GM18526 (cell line): ENCODE measurements around the gene BCAS3.

Source experiments
- POLR2A ChIP-seq: IDR thresholded peaks from 3 replicates; pipeline ENCODE4 v1.6.1; 2011; ENCODE audit not compliant: insufficient read length; ENCODE audit errors: extremely low read depth

BCAS3 gene

DNA sequence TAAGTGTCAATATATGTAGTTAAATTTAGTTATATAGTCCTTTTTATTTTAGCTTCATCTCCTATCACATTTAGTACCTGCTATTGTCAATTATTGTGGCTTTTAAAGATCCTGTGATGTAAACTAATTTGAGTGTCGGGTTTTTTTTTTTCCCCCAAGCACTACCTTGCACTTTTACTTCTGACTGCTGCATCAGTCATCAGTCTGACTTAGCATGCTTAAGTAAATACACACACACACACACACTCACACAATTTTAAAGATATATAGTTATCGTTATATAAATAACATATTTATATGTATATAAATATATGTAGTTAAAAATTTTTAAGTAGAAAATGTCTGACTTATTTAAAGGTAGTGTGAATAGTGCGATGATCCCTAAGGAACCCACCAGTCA is 127.2 kb downstream of the BCAS3 start:
- no peak for TF ChIP-seq POLR2A

DNA sequence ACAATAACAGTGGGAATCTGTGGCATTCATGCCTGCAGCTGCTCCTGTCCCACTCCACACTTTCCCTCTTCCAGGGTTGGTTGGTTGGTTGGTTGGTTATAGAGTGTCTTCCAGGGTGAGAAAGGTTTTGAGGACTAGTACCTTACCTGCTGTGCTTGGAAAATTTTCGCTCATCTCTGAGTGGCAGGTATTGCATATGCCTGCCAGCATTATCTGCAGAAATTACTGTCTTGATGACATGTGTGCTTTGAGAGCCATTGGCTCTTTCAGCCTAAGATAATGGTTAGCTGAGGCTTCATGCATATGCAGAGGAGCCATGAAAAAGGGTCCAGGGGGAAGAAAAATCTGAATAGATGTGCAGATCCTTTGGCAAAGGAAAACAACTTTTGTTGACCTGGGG is 131.8 kb downstream of the BCAS3 start:
- no peak for TF ChIP-seq POLR2A

DNA sequence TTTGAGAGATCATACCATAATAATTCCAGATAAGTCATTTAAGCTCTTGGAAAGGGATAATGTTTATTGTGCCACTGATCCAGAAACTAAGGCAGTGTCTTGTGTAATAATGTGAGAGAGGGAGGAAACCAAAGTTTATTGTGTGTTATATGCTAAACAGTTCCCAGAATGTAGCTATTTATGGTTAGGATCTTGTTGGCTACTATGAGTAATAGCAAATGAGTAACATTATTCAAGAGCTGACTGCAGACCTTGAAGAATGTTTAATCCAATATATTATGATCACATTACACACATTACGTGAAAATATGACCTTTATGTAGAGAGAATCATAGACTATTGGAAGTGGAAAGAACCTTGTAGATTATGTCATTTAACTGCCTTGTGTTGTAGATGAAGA is 139.5 kb downstream of the BCAS3 start:
- TF ChIP-seq POLR2A = no peak

DNA sequence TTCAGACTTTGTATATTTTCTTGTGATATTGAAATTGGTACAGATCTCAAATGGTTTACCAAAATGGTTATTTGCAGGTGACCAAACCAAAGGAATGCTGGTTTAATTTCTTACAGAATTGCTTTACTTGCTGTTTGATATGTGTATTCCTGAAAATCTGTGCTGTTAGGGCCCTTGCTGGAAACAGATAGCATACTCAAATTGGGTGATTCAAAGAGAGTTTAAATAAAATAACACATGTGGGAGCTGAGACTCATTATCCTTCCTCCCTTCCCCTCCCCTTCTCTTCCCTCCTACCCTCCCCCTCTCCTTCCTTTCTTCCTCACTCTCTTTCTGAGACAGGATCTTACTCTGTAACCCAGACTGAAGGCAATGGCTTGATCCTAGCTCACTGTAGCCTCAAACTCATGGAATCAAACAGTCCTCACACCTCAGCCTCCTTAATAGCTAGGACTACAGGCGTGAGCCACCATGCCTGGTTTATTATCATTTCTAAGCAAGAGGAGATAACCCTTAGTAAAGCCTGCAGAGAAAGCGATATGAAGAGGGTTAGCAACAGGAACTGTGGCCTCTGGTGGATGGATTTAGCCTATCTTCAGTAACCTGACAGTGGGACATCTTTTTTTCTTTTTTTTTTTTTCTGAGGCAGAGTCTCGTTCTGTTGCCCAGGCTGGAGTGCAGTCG is 141.9 kb downstream of the BCAS3 start:
- no peak for TF ChIP-seq POLR2A

DNA sequence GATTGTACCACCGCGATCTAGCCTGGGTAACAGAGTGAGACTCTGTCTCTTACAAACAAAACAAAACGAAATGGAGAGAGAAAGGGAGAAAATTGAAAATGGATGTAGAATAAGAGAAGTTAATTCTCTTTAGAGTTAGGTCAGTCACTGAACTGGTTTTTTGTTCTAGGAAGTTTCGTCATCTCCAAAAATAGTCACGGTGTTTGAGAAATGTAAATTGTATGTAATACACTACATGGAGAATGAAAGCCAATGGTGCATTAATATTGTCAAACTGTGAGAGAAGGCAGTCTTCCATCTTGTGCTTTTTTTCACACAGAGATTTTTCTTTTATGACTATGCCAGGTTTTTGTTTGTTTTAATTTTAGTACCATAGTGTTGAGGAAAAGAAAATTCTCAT is 145.9 kb downstream of the BCAS3 start:
- TF ChIP-seq POLR2A = no peak

DNA sequence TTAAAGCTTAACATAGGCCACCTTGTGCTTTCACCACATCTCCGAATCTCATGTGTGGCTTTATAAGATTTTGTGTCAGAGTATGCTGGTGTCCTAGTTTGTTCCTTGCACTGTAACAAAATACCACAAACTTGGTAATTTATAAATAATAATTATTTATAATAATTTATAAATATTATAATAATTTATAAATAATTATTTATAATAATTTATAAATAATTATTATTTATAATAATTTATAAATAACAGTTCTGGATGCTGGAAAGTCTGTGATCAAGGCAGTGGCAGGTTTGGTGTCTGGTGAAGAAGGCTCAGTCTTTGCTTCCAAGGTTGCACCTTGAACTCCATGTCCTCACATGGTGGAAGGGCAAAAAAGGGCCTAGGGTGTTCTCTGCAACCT is 147.7 kb downstream of the BCAS3 start:
- no peak for TF ChIP-seq POLR2A

DNA sequence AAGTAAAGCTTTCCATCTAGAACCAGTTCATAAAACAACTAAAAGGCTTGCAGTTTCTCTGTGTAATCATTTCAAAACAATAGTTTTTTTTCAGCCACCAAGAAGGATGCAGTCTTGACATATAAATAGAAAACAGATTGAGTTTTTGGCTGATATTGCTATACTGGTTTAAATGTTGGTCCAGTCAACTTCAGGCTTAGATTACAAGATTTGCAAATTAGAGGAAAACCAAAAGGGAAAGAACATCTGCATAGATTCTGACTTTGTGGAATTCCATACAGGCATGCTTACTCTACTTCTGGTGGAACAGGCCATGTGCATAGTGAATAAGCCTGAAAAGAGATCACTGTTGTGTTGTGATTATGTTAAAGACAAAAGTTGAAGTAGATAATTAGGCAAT is 150.3 kb downstream of the BCAS3 start:
- no peak for TF ChIP-seq POLR2A

DNA sequence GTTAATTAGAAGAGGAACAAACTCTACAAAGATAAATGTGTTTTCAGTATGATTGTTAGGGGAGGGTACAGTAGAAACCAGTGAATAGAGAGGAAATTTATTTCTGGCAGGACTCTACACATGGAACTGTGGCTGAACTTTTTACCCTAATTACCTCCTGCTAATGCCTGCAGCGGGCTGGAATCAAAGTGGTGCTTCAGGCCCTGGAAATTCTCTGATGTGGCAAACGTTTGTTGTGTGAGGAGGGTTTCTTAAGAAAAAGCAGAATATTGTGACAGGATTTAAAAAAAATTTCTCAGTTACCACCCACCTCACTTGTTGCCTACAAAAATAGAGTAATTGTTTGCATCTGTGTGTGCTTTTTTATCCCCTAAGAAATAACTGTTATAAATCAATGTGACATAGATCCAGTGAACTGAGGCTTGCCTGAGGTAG is 154.5 kb downstream of the BCAS3 start:
- no peak for TF ChIP-seq POLR2A

DNA sequence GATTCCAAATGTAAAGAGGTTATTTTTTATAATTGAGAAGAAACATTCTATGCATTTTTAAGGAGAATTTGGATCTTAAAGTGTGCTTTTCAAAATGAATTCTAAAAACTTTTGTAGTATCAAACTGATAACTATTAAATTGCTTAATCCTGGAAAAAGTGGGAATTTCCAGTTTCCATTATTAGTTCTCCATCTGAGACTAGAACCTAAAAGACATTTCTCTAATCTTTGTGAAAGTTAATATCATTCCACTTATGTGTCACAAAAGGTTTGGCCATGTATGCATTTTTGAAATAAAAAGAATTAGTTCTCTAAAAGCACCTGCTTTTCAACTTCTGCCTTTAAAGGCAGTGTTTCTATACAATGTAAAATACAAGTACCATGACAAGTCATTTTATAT is 155.0 kb downstream of the BCAS3 start:
- TF ChIP-seq POLR2A = no peak

DNA sequence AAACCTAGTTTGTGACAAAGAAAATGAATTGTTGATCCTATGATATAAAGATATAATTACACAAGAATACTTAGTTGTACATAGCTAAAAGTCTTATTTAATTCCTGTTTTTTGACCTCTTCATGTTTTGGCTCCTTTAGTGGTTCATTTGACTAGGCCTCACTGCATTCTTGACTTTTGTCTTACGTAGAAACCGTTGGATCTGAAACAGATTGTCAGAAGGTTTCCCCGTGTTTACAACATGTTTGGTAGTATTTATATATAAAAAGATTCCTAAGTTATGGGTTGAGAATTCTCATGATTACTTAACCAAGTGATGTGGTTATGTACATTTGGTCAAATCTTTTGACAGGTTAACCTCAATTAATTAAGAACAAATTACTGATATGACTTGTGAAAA is 162.8 kb downstream of the BCAS3 start:
- TF ChIP-seq POLR2A = no peak

DNA sequence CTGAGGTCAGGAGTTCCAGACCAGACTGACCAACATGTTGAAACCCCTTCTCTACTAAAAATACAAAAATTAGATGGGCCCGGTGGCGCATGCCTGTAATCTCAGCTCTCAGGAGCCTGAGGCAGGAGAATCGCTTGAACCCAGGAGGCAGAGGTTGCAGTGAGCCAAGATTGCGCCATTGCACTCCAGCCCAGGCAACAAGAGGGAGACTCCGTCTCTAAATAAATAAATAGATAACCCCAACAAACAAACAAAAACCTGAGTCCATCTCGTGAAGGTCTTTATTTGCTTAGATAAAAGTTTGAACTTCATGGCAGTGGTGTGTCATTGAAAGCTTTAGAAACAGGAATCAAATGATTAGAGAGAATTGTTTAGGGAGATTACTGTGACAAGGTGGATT is 167.4 kb downstream of the BCAS3 start:
- TF ChIP-seq POLR2A = no peak

DNA sequence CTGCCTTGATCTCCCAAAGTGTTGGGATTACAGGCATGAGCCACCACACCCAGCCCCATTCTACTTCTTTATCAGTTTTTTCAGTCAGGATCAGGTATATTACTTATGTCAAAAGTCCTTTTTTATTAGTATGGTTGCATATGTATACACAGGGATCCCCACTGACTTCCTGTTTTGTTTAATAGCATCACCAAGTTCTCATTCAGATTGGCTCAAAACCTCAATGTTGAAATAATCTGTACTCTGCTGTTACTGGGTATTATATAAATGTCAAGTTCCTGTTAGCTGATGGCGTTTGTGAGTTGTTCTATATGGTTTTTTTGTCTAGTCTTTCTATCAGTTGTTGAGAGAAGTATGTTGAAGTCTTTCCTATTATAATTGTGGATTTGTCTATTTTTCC is 168.5 kb downstream of the BCAS3 start:
- no peak for TF ChIP-seq POLR2A

DNA sequence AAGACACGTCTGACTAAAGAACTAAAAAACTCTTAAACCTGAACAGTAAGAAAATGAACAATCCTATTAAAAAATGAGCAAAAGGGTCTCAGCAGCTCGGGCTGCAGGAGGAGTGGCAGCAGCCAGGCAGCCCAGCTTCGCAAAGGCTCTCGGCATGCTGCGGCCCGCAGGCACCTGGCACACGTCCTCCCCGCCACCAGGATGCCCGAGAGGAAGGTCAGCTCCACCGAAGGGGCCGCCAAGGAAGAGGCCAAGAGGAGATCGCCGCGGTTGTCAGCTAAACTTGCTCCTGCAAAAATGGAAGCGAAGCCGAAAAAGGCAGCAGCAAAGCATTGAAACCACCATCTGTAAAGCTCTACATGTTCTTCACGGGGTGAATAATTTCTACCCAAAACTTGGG is 173.5 kb downstream of the BCAS3 start:
- no peak for TF ChIP-seq POLR2A

DNA sequence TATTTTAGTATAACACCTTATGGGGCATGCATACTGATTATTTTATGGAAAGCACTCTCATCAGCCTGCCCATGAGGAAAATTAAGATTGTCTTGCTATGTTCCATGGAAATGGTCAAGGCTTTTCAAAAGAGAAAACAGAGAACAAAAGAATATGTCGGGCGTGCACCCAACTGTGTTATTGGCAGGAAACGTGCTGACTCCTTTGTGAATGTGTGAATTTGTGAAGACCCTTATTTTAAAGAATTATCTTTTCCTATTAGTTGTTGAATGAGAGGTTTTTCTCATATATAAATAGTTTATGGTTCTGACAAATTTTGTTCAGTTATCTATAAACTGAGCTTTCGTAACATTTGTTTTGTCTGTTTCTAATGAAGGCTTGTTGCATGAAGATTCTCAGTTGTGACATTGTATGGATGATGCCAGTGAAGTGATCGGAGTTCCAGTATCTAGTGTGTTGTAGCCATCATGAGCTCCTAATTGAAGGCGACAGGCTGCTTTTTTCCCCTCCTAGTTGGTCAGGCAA is 180.0 kb downstream of the BCAS3 start:
- TF ChIP-seq POLR2A = no peak

DNA sequence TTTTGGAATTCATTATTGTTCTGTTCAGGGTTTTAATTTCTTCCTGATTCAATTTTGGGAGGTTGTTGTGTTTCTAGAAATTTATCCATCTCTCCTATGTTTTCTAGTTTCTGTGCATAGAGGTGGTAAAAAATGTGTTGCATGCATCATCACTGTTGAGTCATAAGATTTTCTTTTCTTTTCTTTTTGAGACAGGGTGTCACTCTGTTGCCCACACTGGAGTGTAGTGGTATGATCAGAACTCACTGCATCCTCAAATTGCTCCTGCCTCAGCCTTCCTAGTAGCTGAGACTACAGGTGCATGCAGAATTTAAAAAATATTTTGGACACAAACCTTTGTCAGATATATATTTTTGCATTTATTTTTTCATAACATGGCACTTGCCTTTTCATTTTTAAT is 184.8 kb downstream of the BCAS3 start:
- no peak for TF ChIP-seq POLR2A

DNA sequence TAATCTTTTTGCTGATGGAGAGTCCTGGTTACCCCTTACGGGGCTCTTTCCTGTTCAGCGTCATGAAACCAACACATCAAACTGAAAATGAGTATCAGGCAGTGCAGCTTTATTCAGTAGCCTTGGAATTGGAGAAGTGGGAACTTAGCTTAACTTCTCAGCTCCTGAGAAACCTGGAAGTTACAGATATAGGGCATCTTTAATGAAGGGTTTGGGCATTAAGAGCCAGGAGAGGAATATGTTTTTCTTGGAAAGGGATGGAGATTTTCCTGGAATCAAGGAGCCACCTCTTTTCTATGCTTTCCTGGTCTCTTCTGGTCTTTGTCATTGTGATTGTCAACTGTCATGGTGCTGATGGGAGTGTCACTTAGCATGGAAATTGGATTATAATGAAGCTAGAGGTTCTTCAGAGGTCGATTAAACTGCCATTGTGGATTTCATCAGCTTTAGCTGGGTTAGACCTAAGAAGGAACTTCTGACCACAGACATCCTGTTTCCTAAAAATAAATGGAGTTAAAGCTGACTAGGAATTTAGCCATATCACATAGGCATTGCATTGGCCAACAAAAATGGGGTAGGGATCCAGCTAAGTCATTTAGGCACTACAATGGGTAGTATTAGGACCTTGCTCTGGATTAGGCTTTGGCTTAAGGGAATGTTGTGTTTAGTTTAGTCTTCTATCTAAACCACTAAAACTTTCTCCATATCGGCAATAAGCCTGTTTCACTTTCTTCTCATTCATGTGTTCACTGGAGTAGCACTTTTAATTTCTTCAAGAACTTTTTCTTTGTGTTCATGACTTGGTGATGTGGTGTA is 186.4 kb downstream of the BCAS3 start:
- no peak for TF ChIP-seq POLR2A

DNA sequence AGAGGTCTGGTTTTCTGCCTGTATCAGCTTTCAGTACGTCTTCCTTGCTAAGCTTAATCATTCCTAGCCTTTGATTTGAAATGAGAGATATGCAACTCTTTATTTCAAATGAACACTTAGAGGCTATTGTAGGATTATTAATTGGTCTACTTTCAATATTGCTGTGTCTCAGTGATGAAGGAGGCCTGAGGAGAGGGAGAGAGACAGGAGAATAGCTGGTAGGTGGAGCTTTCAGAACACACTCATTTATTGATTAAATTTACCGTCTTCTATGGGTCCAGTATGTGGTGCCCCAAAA is 187.0 kb downstream of the BCAS3 start:
- TF ChIP-seq POLR2A = no peak
